NCI-H187 treated with DMSO at 0.1 percent for 48 hours (cell line): Measurements from ENCODE around the gene PSMB10.
"Not testable (repeated sequence)": the region's sequence is repeated elsewhere in the genome, so short reads cannot be mapped to it uniquely, and the experiment has no call there.

ENCODE experiments used
- DNase-seq: peaks from one replicate; lab custom pipeline; 2025; lab: John Stamatoyannopoulos, UW

The PSMB10 gene

DNA sequence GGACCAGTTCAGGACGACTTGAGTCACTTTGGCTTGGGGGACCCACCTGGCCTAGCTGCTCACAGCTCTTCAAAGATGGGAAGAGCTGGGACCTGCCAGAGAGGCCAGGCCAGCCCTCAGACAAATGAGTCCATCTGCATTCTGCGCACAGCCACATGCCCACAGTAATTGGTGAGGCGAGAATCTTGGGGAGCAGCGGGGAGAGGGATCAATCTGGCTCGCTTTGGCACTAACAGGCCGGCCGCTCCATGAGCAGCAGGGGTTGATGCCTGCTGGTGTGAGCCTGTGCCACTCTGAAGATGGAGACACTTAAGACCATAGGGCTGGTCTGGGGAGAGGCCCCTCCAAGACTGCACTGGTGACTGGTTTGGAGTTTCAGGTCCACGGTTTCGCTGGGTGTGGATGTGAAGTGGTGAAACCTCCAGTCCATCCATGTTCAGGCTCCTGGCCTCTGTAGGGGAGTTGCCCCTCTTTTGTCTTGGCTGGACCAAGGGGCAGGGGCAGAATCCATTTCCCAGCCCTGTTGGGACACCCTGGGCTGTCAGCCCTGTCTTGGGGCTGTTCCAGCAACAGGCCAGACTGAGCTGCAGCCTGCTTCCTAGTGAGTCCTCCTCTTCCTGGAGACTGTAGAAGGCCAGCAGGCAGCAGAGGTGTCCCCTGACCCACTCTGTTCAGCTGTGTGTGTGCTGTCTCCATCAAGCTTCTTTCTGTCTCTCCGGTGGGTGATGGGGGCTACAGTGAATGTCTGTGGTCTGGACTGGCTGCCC is 12.3 kb downstream of the PSMB10 start:
- no peak for DNase-seq

GRCh38 chr16:67923414-67924116 is 13.1 kb downstream of the PSMB10 start:
- no peak for DNase-seq

DNA sequence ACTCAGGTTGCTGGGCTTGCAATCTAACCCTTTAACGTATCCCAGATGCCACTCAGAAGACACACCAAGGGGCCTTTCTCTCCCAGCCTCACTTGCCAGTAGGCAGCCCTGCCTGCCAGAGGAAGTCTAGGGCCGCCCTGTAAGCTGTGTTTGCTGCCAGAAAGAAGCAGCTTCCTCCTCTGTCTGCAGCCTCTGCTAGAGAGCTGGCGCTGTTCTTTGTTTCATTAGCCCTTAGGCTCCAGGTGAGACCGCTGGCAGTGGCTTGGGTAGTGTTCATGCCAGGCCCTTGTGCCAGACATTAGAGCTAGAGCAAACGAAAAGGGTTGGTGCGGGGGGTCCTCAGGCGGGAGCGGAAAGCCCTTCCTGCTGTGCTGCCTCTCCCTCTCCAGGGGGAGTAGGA is 13.9 kb downstream of the PSMB10 start:
- DNase-seq = no peak

- DNase-seq = no peak
Observed at GRCh38 chr16:67922221-67922620, 14.4 kb downstream of the PSMB10 start.

GRCh38 chr16:67919622-67920221 is 16.9 kb downstream of the PSMB10 start:
- DNase-seq = no peak

GRCh38 chr16:67917852-67918236 is 18.8 kb downstream of the PSMB10 start:
- no peak for DNase-seq

DNA sequence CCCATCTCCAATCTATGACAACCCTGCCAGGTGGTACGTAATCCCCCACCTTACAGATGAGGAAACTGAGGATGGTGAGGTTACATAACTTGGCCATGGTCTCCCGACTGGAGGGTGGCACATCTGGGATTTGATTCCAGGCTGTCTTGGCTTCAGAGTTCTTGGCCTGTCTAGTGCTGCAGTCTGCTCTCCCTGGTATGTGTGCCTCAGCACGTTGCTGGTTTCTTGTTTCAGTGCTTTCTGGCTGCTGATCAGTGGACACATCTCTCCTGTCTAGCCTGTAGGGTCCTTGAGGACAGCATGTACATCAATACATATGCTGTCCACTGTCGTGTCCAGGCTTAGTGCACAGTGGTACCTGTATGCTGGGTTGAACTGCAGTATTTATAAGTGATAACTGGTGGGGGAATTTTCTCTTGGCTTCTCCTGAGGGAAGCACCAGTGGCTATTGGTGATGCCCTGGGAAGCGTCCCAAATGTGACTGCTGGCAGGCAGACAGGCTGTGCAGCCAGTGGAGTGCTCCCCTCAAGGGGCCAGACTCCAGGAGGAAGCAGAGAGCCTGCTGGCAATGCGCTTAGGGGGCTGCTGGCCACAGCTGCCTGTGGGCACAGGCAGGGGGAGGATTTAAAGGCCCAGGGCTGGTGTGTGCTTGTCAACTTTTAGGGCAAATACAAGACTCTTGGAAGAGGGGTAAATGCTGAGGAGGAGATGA is 19.4 kb downstream of the PSMB10 start:
- no peak for DNase-seq

GRCh38 chr16:67915831-67916723 is 20.6 kb downstream of the PSMB10 start:
- no peak for DNase-seq

DNA sequence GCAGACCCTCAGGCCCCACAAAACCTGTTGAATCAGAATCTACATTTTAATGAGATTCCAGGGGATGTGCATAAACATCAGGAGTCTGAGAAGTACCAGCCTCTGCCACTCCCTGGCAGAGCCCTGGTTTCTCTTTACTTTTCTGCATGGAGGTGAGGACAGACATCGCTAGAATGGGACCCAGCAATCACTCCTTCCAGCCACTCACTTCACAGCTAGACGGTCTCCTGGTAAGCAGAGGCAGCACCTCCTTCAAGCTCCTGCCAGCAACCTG is 21.2 kb downstream of the PSMB10 start:
- DNase-seq = not testable (repeated sequence)

GRCh38 chr16:67914758-67915495 is 21.7 kb downstream of the PSMB10 start:
- DNase-seq = no peak

DNA sequence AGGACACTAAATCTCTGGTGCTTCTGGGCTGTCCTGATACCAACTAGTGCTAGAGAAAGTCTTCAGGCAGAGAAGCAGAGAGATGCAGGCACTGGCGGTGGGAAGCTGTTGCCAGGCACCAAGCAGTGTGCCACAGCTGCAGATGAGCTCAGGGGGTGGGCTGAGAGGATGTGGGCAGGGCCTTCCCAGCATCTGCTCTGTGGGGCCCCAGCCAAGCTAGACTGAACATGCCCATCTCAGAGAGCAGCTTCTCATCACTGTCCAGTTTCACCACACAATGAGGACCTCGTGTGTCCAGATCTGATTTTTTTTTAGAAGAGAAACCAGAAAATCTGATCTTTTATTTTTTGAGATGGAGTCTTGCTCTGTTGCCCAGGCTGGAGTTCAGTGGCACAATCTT is 26.5 kb downstream of the PSMB10 start:
- no peak for DNase-seq

GRCh38 chr16:67909056-67909742 is 27.5 kb downstream of the PSMB10 start:
- DNase-seq = no peak

GRCh38 chr16:67907397-67908180 is 29.1 kb downstream of the PSMB10 start:
- no peak for DNase-seq

DNA sequence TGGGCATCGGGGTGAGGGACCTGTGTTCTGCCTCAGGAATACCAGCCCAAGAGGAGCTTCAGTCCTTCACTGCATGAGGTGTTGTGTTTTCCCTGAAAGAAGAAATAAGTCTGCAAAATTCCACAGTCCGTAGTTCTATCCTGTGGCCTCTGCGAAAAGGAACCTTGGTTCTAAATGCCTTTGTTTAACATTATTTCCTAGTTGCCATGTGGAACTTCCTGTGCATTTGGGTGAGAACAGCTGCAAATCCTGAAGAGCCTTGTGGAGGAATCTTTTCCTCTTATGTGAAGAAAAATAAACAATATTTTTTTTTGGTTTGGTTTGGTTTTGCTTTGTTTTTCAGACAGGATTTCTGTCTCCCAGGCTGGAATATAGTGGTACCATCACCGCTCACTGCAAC is 33.8 kb downstream of the PSMB10 start:
- DNase-seq = no peak

GRCh38 chr16:67901734-67902133 is 34.9 kb downstream of the PSMB10 start:
- DNase-seq = no peak

DNA sequence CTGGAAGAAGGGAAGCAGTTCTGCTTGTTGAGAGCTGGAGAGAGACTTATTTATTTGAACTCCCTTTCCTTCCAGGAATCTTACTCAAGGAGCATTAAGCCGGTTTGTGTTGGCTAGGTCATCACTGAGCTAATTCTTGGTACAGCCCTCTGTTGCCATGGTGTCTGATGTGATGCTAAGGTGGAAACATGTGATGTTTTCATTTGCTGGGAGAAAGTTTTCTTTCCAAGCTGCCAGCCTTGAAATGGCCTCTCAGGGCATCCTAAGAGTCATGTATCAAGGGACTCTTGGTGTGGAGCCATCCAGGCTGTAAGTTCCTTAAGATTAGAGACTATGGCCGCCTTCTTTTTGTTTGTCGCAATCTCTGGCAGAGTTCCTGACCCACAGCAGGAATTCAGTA is 39.4 kb downstream of the PSMB10 start:
- no peak for DNase-seq

- no peak for DNase-seq
Observed at GRCh38 chr16:67893743-67894399, 42.8 kb downstream of the PSMB10 start.

DNA sequence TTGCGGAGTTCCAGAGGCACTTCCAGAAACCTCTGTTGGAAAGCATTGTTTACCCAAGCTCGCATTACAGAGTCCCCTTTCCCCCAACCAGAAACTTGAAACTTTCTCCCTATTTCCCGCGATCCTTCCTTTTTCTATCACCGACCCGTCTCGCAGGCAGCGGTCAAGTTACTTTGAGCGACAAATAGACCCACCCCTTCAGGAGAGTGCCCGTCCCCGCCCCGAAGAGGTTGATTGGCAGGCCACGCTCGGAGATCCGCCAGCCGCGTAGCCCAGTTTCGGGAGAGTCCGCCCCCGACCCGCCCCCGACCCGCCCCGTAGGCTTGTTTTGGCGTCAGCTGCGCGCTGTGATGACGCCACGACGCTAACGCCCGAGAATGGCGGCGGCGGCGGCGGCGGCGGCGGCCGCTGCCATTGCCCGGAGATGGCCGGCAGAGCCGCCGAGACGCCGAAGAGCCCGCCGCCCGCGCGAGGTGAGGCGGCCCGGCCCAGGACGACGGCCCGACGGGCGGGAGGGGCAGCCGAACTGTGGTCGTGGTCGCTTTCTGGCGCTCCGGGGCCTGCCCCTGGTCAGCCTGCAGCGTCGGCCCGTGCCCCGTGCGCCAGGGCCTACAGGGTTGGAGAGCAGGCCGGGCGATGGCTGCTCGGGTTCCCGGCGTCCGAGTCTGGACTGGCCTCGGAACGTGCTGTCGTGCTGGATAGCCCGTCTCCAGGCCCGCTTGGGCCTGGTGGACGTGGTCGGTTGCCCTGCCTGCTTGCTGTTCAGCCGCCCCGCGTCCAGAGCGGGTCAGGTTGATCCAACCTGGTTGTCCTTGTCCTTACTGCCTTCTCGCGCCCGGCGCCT is 43.5 kb downstream of the PSMB10 start, which contains the start of gene PSKH1:
TSS of gene PSKH1 (plus strand) at position 356 of the 844 bp plus-strand sequence. CDS start 15,496 bp downstream, outside the sequence.
- DNase-seq = peak; percentile 66
